SU-DHL-6 (cell line): ENCODE results near the gene RPS6KL1.
A peak's percentile ranks its signal among the peaks of the same experiment; 100 is the strongest.

Experiments
- EZH2phosphoT487 ChIP-seq: fragments of 200-600 bp; sonication (generic), shearing (Covaris generic); conservative IDR thresholded peaks from 2 replicates; pipeline ENCODE4 v1.6.1; 2018; ENCODE audit warnings: mild to moderate bottlenecking, antibody characterized with exemption, low read length, moderate library complexity, mixed read lengths
- TF ChIP-seq, protein P1 (sequence below): fragments of 200-600 bp; sonication (generic); IDR thresholded peaks from one replicate; pipeline ENCODE4 v1.5.1; 2017; ENCODE audit warnings: antibody characterized with exemption, mild to moderate bottlenecking, low read length, moderate library complexity; ENCODE audit not compliant: insufficient read depth, poor library complexity, severe bottlenecking

DNA sequence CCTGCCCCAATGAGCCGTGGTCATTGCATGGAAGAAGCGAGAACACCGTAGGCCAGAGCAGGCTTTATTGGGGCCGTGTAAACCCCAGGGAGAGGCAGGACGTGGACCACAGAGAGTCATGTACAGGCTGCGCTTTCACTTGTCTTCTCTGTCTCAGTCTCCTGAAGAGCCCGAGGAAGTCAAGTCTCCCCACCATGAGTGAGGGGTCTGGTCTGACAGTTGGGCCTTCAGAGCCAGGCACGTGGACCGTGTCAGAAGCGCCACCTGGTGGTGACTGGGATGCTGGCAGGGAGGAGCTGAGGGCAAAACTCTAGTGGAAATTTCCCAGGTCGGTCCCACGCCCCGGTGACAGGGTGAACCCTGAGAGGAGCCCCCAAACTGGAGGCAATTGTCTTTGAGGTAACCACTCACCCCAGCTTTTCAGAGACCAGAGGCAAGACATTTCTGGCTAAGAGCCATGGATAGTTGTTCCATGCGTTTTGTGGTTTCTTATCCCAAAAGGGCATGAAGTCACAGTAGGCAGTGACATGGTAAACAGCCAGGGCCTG, 17.4 kb downstream of the RPS6KL1 start:
- TF ChIP-seq, protein P1, sequence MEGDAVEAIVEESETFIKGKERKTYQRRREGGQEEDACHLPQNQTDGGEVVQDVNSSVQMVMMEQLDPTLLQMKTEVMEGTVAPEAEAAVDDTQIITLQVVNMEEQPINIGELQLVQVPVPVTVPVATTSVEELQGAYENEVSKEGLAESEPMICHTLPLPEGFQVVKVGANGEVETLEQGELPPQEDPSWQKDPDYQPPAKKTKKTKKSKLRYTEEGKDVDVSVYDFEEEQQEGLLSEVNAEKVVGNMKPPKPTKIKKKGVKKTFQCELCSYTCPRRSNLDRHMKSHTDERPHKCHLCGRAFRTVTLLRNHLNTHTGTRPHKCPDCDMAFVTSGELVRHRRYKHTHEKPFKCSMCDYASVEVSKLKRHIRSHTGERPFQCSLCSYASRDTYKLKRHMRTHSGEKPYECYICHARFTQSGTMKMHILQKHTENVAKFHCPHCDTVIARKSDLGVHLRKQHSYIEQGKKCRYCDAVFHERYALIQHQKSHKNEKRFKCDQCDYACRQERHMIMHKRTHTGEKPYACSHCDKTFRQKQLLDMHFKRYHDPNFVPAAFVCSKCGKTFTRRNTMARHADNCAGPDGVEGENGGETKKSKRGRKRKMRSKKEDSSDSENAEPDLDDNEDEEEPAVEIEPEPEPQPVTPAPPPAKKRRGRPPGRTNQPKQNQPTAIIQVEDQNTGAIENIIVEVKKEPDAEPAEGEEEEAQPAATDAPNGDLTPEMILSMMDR, result peak; percentile 97
- TF ChIP-seq EZH2phosphoT487, result no peak
